ENCODE data around the gene COG5. TPM values are rescaled to one million over a fixed set of nuclear protein-coding genes. Genes with fewer than 3 reads are reported as not detected.
A peak's percentile ranks its signal among the peaks of the same experiment; 100 is the strongest.

The COG5 gene
- total and polyA plus RNA-seq, 9 of the 15 experiments (the other 6 are each of a cell fraction or from before 2014, with no cell fraction given): 15.3 to 75.1 (median 56.4) TPM

GRCh38 chr7:107169120-107170050 is 394.3 kb downstream of the COG5 start (continued):
- TF ChIP-seq ARID3B (CRISPR knock-in tag; IDR thresholded peaks at IDR 0.05; ENCODE audit: borderline replicate concordance) (0 out of 2 replicates have a peak, but pooled peaks have one; percentile 43), HOXB6 (CRISPR knock-in tag; IDR thresholded peaks at IDR 0.05; ENCODE audit: borderline replicate concordance) (no peak), NFIC (IDR thresholded peaks at IDR 0.05) (peak; percentile 73), ZNF324 (CRISPR knock-in tag; IDR thresholded peaks at IDR 0.05) (no peak), THRA (IDR thresholded peaks at IDR 0.05) (no peak), ZNF57 (CRISPR knock-in tag; IDR thresholded peaks at IDR 0.05) (no peak), THAP7 (CRISPR knock-in tag; IDR thresholded peaks at IDR 0.05) (no peak), TCF15 (CRISPR knock-in tag; IDR thresholded peaks at IDR 0.05) (no peak), ZNF764 (CRISPR knock-in tag; IDR thresholded peaks at IDR 0.05; ENCODE audit: low read depth) (0 out of 2 replicates have a peak, but pooled peaks have one; percentile 48), NR3C1 (CRISPR knock-in tag; IDR thresholded peaks at IDR 0.05) (no peak; the same call in 1 of the 2 replicates), PML (IDR thresholded peaks at IDR 0.05; ENCODE audit: low read length) (peak; percentile 75), ZNF696 (CRISPR knock-in tag; conservative IDR thresholded peaks at IDR 0.05) (no peak), THRB (CRISPR knock-in tag; conservative IDR thresholded peaks at IDR 0.05) (peak; percentile 76), ZNF316 (IDR thresholded peaks at IDR 0.05) (no peak; the same call in 1 of the 2 replicates), THAP12 (CRISPR knock-in tag; IDR thresholded peaks at IDR 0.05) (peak; percentile 87), ZNF224 (CRISPR knock-in tag; IDR thresholded peaks at IDR 0.05) (no peak), RNF2 (IDR thresholded peaks at IDR 0.05) (peak; percentile 98), ZSCAN32 (CRISPR knock-in tag; IDR thresholded peaks at IDR 0.05) (peak; percentile 9; the same call in 1 of the 2 replicates), MAZ (CRISPR knock-in tag; conservative IDR thresholded peaks at IDR 0.05 in 1 of 2, IDR thresholded peaks at IDR 0.05 in 1 of 2) (peak; percentile 83 to 93)
